ENCODE data around the gene CDC42SE2. TPM values are rescaled to one million over a fixed set of nuclear protein-coding genes. Genes with fewer than 3 reads are reported as not detected.

Gene CDC42SE2
- total and polyA plus RNA-seq, 2 of the 4 experiments (the other 2 are of a cell fraction), result 12.5 to 19.4 TPM

DNA sequence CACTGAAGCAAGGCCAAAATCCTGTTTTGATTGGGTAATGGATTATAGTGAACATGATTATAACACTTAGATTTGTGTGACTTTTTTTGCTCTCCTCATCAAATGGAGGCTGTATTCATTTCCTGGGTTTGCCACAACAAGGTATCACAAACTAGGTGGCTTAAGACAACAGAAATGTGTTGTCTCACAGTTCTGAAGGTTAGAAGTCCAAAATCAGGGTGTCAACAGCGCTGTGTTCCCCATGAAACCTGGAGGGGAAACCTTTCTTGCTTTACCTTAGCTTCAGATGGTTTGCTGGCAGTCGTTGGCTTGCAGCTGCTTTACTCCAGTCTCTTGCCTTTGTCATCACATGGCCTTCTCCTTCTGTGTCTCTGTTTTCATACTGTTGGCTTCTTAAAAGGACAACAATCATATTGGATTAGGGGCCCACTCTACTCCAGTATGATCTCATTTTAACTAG lies 32.4 kb downstream of the CDC42SE2 start:
- Histone ChIP-seq H4K5ac (ENCODE audit: low read depth, low read length) (no peak overlapping the region), H2AK5ac (ENCODE audit: low read depth, low read length) (no peak overlapping the region), H3K79me1 (ENCODE audit: low read depth in 1 of 2, low read length in 2 of 2) (peaks cover 20 to 47% of the 10 kb centered on the region in 2 experiments), H3K4me3 (ENCODE audit: insufficient read depth, low read depth, low read length) (no peak overlapping the region), H2BK120ac (ENCODE audit: low read depth, low read length) (no peak overlapping the region), H3K4me2 (ENCODE audit: low read depth, low read length) (no peak overlapping the region), H2BK5ac (ENCODE audit: low read depth, low read length, poor library complexity, severe bottlenecking) (no peak overlapping the region), H3K27ac (ENCODE audit: insufficient read depth, low read length) (no peak overlapping the region), H4K8ac (ENCODE audit: low read depth in 2 of 2, low read length in 2 of 2) (no peak overlapping the region), H3K9me3 (ENCODE audit: control insufficient read depth, insufficient read depth, low read length) (no peaks in the 10 kb centered on the region), H4K20me1 (ENCODE audit: insufficient read depth, low read length) (peaks cover 4% of the 10 kb centered on the region; the same call in 1 of the 2 replicates), H3K18ac (ENCODE audit: low read depth, low read length) (no peak overlapping the region), H4K91ac (ENCODE audit: insufficient read depth, low read depth, low read length) (no peak overlapping the region), H2AK9ac (replicated peaks; ENCODE audit: low read depth, low read length, poor library complexity) (no peak overlapping the region), H3K4me1 (ENCODE audit: control insufficient read depth, insufficient read depth, low read length) (no peaks in the 10 kb centered on the region), H3K14ac (replicated peaks; ENCODE audit: low read depth, low read length) (no peak overlapping the region), H3K9ac (ENCODE audit: low read depth, low read length) (no peak overlapping the region), H3K27me3 (ENCODE audit: control insufficient read depth, insufficient read depth, low read length) (no peaks in the 10 kb centered on the region), H3K9me1 (ENCODE audit: insufficient read depth, low read length) (no peaks in the 10 kb centered on the region), H3K36me3 (ENCODE audit: control insufficient read depth, insufficient read depth, low read length) (no peaks in the 10 kb centered on the region), H2BK15ac (ENCODE audit: low read depth, low read length) (no peak overlapping the region), H3K23ac (ENCODE audit: low read depth, low read length) (no peak overlapping the region), H2AFZ (replicated peaks; ENCODE audit: low read length, poor library complexity) (no peak overlapping the region), H2BK20ac (ENCODE audit: low read depth, low read length) (no peak overlapping the region), H3K56ac (ENCODE audit: extremely low read depth, insufficient read depth, low read length) (no peak overlapping the region), H3K4ac (ENCODE audit: low read depth, low read length) (no peak overlapping the region)
- intact Hi-C loops (cut with micrococcal nuclease), result no loop called here
- WGBS, 2 experiments (ENCODE audit: extremely low coverage in 2 of 2, insufficient read length in 1 of 2), result 100% methylated on average over 1 of the region's 2 CpGs; no CpG with 5 or more reads in 1 of the 2 experiments
- CTCF ChIA-PET, result no interaction called here
- POLR2A ChIA-PET (ENCODE audit: unreplicated experiment), result no interaction called here
- dilution Hi-C loops (cut with HindIII; ENCODE audit: low sequenced_read_pairs, unreplicated experiment), result no loop called here
- ATAC-seq (ENCODE audit: low read depth) (no peak), DNase-seq (no peak)
- in situ Hi-C loops (cut with MboI; ENCODE audit: low sequenced_read_pairs), result no loop called here
- no TSS peak for BruUV-seq (replicated peaks)
- TF ChIP-seq NFE2L2 (IDR thresholded peaks at IDR 0.05; ENCODE audit: low read depth, low read length) (no peak), MAFK (IDR thresholded peaks at IDR 0.05; ENCODE audit: low read depth, low read length) (no peak), RAD21 (IDR thresholded peaks at IDR 0.05; ENCODE audit: low read length) (no peak), BHLHE40 (IDR thresholded peaks at IDR 0.05; ENCODE audit: low read depth, low read length) (no peak), MXI1 (IDR thresholded peaks at IDR 0.05; ENCODE audit: borderline replicate concordance, low read depth, low read length) (no peak), FOS (IDR thresholded peaks at IDR 0.05; ENCODE audit: low read depth, low read length) (no peak), CHD1 (IDR thresholded peaks at IDR 0.05; ENCODE audit: low read depth, low read length) (no peak), RFX5 (IDR thresholded peaks at IDR 0.05; ENCODE audit: low read depth, low read length) (no peak), CEBPB (IDR thresholded peaks at IDR 0.05; ENCODE audit: low read depth, low read length) (no peak), POLR2A (IDR thresholded peaks at IDR 0.05; ENCODE audit: low read depth, low read length) (no peak), RCOR1 (IDR thresholded peaks at IDR 0.05; ENCODE audit: insufficient replicate concordance, low read length) (no peak), MAZ (IDR thresholded peaks at IDR 0.05; ENCODE audit: borderline replicate concordance, low read depth, low read length) (no peak), SMC3 (IDR thresholded peaks at IDR 0.05; ENCODE audit: low read depth, low read length) (no peak)
- TF ChIP-seq, protein P1, sequence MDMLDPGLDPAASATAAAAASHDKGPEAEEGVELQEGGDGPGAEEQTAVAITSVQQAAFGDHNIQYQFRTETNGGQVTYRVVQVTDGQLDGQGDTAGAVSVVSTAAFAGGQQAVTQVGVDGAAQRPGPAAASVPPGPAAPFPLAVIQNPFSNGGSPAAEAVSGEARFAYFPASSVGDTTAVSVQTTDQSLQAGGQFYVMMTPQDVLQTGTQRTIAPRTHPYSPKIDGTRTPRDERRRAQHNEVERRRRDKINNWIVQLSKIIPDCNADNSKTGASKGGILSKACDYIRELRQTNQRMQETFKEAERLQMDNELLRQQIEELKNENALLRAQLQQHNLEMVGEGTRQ (IDR thresholded peaks at IDR 0.05; ENCODE audit: low read depth, low read length), result no peak
- TF ChIP-seq, protein P2, sequence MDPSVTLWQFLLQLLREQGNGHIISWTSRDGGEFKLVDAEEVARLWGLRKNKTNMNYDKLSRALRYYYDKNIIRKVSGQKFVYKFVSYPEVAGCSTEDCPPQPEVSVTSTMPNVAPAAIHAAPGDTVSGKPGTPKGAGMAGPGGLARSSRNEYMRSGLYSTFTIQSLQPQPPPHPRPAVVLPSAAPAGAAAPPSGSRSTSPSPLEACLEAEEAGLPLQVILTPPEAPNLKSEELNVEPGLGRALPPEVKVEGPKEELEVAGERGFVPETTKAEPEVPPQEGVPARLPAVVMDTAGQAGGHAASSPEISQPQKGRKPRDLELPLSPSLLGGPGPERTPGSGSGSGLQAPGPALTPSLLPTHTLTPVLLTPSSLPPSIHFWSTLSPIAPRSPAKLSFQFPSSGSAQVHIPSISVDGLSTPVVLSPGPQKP (IDR thresholded peaks at IDR 0.05; ENCODE audit: borderline replicate concordance, low read depth, low read length), result no peak
- TF ChIP-seq, protein P3, sequence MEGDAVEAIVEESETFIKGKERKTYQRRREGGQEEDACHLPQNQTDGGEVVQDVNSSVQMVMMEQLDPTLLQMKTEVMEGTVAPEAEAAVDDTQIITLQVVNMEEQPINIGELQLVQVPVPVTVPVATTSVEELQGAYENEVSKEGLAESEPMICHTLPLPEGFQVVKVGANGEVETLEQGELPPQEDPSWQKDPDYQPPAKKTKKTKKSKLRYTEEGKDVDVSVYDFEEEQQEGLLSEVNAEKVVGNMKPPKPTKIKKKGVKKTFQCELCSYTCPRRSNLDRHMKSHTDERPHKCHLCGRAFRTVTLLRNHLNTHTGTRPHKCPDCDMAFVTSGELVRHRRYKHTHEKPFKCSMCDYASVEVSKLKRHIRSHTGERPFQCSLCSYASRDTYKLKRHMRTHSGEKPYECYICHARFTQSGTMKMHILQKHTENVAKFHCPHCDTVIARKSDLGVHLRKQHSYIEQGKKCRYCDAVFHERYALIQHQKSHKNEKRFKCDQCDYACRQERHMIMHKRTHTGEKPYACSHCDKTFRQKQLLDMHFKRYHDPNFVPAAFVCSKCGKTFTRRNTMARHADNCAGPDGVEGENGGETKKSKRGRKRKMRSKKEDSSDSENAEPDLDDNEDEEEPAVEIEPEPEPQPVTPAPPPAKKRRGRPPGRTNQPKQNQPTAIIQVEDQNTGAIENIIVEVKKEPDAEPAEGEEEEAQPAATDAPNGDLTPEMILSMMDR (conservative IDR thresholded peaks at IDR 0.05; ENCODE audit: low read depth, low read length), result no peak
